Measurements from ENCODE around the gene PJA1.

Gene PJA1

DNA sequence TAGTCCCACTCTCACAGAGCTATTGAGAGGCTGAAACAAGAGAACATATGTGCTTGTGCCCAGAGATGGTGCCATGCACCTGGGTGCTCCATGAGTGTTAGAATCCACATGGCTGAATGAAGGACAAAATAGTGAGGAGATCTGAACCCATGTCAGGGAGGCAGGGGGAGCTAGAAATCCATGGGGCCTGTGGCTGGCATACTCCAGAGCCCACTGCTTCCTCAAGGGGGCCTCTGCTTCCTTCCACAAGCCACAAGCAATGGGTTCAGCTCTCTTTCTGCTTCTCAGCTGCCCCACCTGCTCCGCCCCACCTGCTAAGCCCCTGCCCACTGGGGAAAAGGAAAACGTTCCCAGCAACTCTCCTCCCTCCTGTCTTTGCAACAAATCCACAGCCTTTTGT lies 46.1 kb downstream of the PJA1 start:
- no peak overlapping the region for H3K4me3 ChIP-seq (ENCODE audit: control insufficient read depth in 1 of 7, extremely low read depth in 1 of 7, insufficient read depth in 4 of 7, low read depth in 2 of 7, low read length in 6 of 7)
- no peaks in the 10 kb centered on the region for H3K27me3 ChIP-seq (replicated peaks in 2 of 5; ENCODE audit: control insufficient read depth in 4 of 5, insufficient read depth in 5 of 5, low read length in 4 of 5)
- POLR2A ChIA-PET, result no interaction called here
- WGBS (ENCODE audit: insufficient coverage), result 50% methylated on average over 1 of the region's 2 CpGs
- peak; percentile 8 to 19 (median 13) for DNase-seq
- CTCF ChIA-PET, result no interaction called here
- no peak overlapping the region for H3K27ac ChIP-seq (ENCODE audit: insufficient read depth in 1 of 2, low read depth in 1 of 2, low read length in 2 of 2, poor library complexity in 1 of 2, severe bottlenecking in 2 of 2)
- H3K9me3 ChIP-seq (ENCODE audit: control extremely low read depth in 1 of 5, control insufficient read depth in 4 of 5, insufficient read depth in 2 of 5, low read depth in 1 of 5, low read length in 4 of 5), result no peaks in the 10 kb centered on the region
- peaks cover 0 to 7% (median 4%) of the 10 kb centered on the region in 4 experiments for H3K4me1 ChIP-seq (ENCODE audit: control extremely low read depth in 1 of 4, control insufficient read depth in 4 of 4, insufficient read depth in 4 of 4, low read length in 3 of 4)
- no peaks in the 10 kb centered on the region for H3K36me3 ChIP-seq (ENCODE audit: control insufficient read depth in 4 of 4, insufficient read depth in 4 of 4, low read length in 3 of 4)

DNA sequence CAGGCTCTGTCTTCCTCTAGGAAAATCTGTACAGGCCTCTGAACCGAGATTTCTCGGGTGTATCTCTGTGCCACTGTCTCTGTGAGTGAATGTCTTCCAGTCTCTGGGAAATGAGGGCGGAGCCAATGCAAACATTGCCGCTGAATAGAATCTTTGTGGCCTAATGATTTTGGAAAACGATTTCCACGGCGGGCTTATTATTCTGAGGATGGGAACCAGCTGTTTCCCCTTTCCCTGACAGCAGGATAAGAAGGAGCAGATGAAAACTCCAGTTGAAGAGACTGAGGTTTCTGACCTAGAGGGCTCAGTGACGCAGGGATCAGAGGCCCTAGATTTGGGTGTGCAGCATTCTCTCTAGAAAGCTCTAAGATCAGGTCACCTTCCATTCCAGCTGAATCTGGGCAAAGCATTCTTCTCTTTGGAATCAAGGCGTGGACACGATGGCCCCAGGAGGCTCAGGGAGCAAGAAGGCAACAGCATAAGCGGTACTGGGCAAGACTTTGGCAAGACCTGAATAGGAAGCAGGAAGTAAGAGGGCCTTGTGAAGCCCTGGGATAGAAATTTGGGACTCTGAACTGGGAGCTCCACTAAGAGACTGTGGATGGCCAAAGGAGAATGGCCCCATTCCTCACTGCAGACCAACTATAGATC lies 47.3 kb downstream of the PJA1 start:
- ChIA-PET POLR2A (no interaction called here), CTCF (no interaction called here)
- H3K27me3 ChIP-seq (replicated peaks in 2 of 5; ENCODE audit: control insufficient read depth in 4 of 5, insufficient read depth in 5 of 5, low read length in 4 of 5), result no peaks in the 10 kb centered on the region
- no peak for DNase-seq
- no peaks in the 10 kb centered on the region for H3K36me3 ChIP-seq (ENCODE audit: control insufficient read depth in 4 of 4, insufficient read depth in 4 of 4, low read length in 3 of 4)
- no peak overlapping the region for H3K4me3 ChIP-seq (ENCODE audit: control insufficient read depth in 1 of 7, extremely low read depth in 1 of 7, insufficient read depth in 4 of 7, low read depth in 2 of 7, low read length in 6 of 7)
- 78% methylated on average over 11 of the region's 11 CpGs for WGBS (ENCODE audit: insufficient coverage)
- H3K4me1 ChIP-seq (ENCODE audit: control extremely low read depth in 1 of 4, control insufficient read depth in 4 of 4, insufficient read depth in 4 of 4, low read length in 3 of 4), result peaks cover 0 to 7% (median 4%) of the 10 kb centered on the region in 4 experiments
- no peaks in the 10 kb centered on the region for H3K9me3 ChIP-seq (ENCODE audit: control extremely low read depth in 1 of 5, control insufficient read depth in 4 of 5, insufficient read depth in 2 of 5, low read depth in 1 of 5, low read length in 4 of 5)
- no peak overlapping the region for H3K27ac ChIP-seq (ENCODE audit: insufficient read depth in 1 of 2, low read depth in 1 of 2, low read length in 2 of 2, poor library complexity in 1 of 2, severe bottlenecking in 2 of 2)

- H3K4me3 ChIP-seq (ENCODE audit: control insufficient read depth in 1 of 7, extremely low read depth in 1 of 7, insufficient read depth in 4 of 7, low read depth in 2 of 7, low read length in 6 of 7), result no peak overlapping the region
- DNase-seq, result no peak
These were observed 49.2 kb downstream of the PJA1 start for GRCh38 chrX:69116077-69116476.

GRCh38 chrX:69113723-69114122 lies 51.5 kb downstream of the PJA1 start:
- ChIA-PET CTCF (no interaction called here), POLR2A (no interaction called here)
- Histone ChIP-seq H3K9me3 (ENCODE audit: control extremely low read depth in 1 of 5, control insufficient read depth in 4 of 5, insufficient read depth in 2 of 5, low read depth in 1 of 5, low read length in 4 of 5) (no peaks in the 10 kb centered on the region), H3K27ac (ENCODE audit: insufficient read depth in 1 of 2, low read depth in 1 of 2, low read length in 2 of 2, poor library complexity in 1 of 2, severe bottlenecking in 2 of 2) (no peak overlapping the region), H3K4me1 (ENCODE audit: control extremely low read depth in 1 of 4, control insufficient read depth in 4 of 4, insufficient read depth in 4 of 4, low read length in 3 of 4) (no peaks in the 10 kb centered on the region), H3K4me3 (ENCODE audit: control insufficient read depth in 1 of 7, extremely low read depth in 1 of 7, insufficient read depth in 4 of 7, low read depth in 2 of 7, low read length in 6 of 7) (no peak overlapping the region), H3K36me3 (ENCODE audit: control insufficient read depth in 4 of 4, insufficient read depth in 4 of 4, low read length in 3 of 4) (no peaks in the 10 kb centered on the region), H3K27me3 (replicated peaks in 2 of 5; ENCODE audit: control insufficient read depth in 4 of 5, insufficient read depth in 5 of 5, low read length in 4 of 5) (peaks cover 0 to 3% (median 0%) of the 10 kb centered on the region in 5 experiments)
- DNase-seq, result no peak

More at GRCh38 chrX:69116077-69116476, 49.2 kb downstream of the PJA1 start:
- ChIA-PET POLR2A (no interaction called here), CTCF (no interaction called here)
- 91% methylated on average over 4 of the region's 6 CpGs for WGBS (ENCODE audit: insufficient coverage)
- Histone ChIP-seq H3K4me1 (ENCODE audit: control extremely low read depth in 1 of 4, control insufficient read depth in 4 of 4, insufficient read depth in 4 of 4, low read length in 3 of 4) (peaks cover 0 to 7% (median 4%) of the 10 kb centered on the region in 4 experiments), H3K9me3 (ENCODE audit: control extremely low read depth in 1 of 5, control insufficient read depth in 4 of 5, insufficient read depth in 2 of 5, low read depth in 1 of 5, low read length in 4 of 5) (no peaks in the 10 kb centered on the region), H3K36me3 (ENCODE audit: control insufficient read depth in 4 of 4, insufficient read depth in 4 of 4, low read length in 3 of 4) (no peaks in the 10 kb centered on the region), H3K27ac (ENCODE audit: insufficient read depth in 1 of 2, low read depth in 1 of 2, low read length in 2 of 2, poor library complexity in 1 of 2, severe bottlenecking in 2 of 2) (no peak overlapping the region), H3K27me3 (replicated peaks in 2 of 5; ENCODE audit: control insufficient read depth in 4 of 5, insufficient read depth in 5 of 5, low read length in 4 of 5) (no peaks in the 10 kb centered on the region)

All from common myeloid progenitor, CD34-positive (primary cell).